IMR-90 (cell line): ENCODE results near the gene APOL3. TPM values are rescaled to one million over a fixed set of nuclear protein-coding genes. Genes with fewer than 3 reads are reported as not detected.

Experiments used
- ATAC-seq: fragments of 200-7000 bp; cut with Tn5 transposase; 2 replicates; pipeline ENCODE4 v1.9.1; 2020; ENCODE audit warnings: low read depth, mild to moderate bottlenecking, moderate library complexity
- BruUV-seq: library from RNA; stranded (reverse); fragments of 400-500 nt; replicated peaks from 2 replicates; lab custom pipeline; 2021; lab: Mats Ljungman, UMichigan
- CTCF ChIA-PET: fragments of 300-600 bp; formaldehyde crosslinking; extraction: SDS; loops from one replicate; lab custom pipeline; 2021; ENCODE audit warnings: antibody characterized with exemption; lab: Yijun Ruan, JAX
- POLR2A ChIA-PET: fragments of 300-600 bp; sonication (Branson Sonifier 250); formaldehyde crosslinking; loops from one replicate; lab custom pipeline; 2022; ENCODE audit warnings: antibody characterized with exemption; ENCODE audit not compliant: unreplicated experiment; lab: Charles Lee
- DNase-seq: peaks from one replicate; pipeline ENCODE4 v3.0.0; 2013
- H2AFZ ChIP-seq: replicated peaks from 2 replicates; pipeline ENCODE3; 2013; ENCODE audit warnings: low read length, mild to moderate bottlenecking; ENCODE audit not compliant: poor library complexity
- H2AK5ac ChIP-seq: 2 replicates; pipeline ENCODE4 v1.6.1; 2013; ENCODE audit warnings: low read depth, low read length, inconsistent platforms
- H2AK9ac ChIP-seq: replicated peaks from 2 replicates; pipeline ENCODE3; 2013; ENCODE audit warnings: mild to moderate bottlenecking, low read depth, low read length, moderate library complexity; ENCODE audit not compliant: poor library complexity
- H2BK120ac ChIP-seq: 2 replicates; pipeline ENCODE4 v1.6.1; 2013; ENCODE audit warnings: low read depth, low read length, inconsistent platforms
- H2BK15ac ChIP-seq: 3 replicates; pipeline ENCODE4 v1.6.1; 2013; ENCODE audit warnings: low read depth, low read length, inconsistent platforms
- H2BK20ac ChIP-seq: 2 replicates; pipeline ENCODE4 v1.6.1; 2013; ENCODE audit warnings: low read depth, mild to moderate bottlenecking, inconsistent platforms, low read length, moderate library complexity
- H2BK5ac ChIP-seq: 2 replicates; pipeline ENCODE4 v1.6.1; 2013; ENCODE audit warnings: mild to moderate bottlenecking, low read depth, low read length, inconsistent platforms; ENCODE audit not compliant: poor library complexity, severe bottlenecking
- H3K14ac ChIP-seq: replicated peaks from 2 replicates; pipeline ENCODE4 v1.6.1; 2013; ENCODE audit warnings: low read depth, low read length, inconsistent platforms
- H3K18ac ChIP-seq: 2 replicates; pipeline ENCODE4 v1.6.1; 2013; ENCODE audit warnings: low read depth, low read length, control low read depth
- H3K23ac ChIP-seq: 2 replicates; pipeline ENCODE4 v1.6.1; 2013; ENCODE audit warnings: low read depth, low read length, inconsistent platforms
- H3K27ac ChIP-seq: 2 replicates; pipeline ENCODE4 v1.5.1; 2013; ENCODE audit warnings: mild to moderate bottlenecking, control low read depth, low read length; ENCODE audit not compliant: insufficient read depth
- H3K27me3 ChIP-seq: 2 replicates; pipeline ENCODE4 v1.6.1; 2013; ENCODE audit warnings: low read length; ENCODE audit not compliant: control insufficient read depth, insufficient read depth
- H3K36me3 ChIP-seq: 2 replicates; pipeline ENCODE4 v1.6.1; 2013; ENCODE audit warnings: low read length, mixed read lengths; ENCODE audit not compliant: control insufficient read depth, insufficient read depth
- H3K4ac ChIP-seq: 2 replicates; pipeline ENCODE4 v1.6.1; 2013; ENCODE audit warnings: low read depth, low read length, inconsistent platforms
- H3K4me1 ChIP-seq: 2 replicates; pipeline ENCODE4 v1.6.1; 2013; ENCODE audit warnings: low read length, mixed read lengths; ENCODE audit not compliant: control insufficient read depth, insufficient read depth
- H3K4me2 ChIP-seq: 2 replicates; pipeline ENCODE4 v1.6.1; 2013; ENCODE audit warnings: low read depth, mild to moderate bottlenecking, control low read depth, low read length, moderate library complexity
- H3K4me3 ChIP-seq: 2 replicates; pipeline ENCODE4 v1.5.1; 2013; ENCODE audit warnings: low read depth, mild to moderate bottlenecking, control low read depth, low read length, moderate library complexity; ENCODE audit not compliant: insufficient read depth
- H3K56ac ChIP-seq: 2 replicates; pipeline ENCODE4 v1.6.1; 2013; ENCODE audit warnings: low read length, inconsistent platforms; ENCODE audit not compliant: insufficient read depth; ENCODE audit errors: extremely low read depth
- H3K79me1 ChIP-seq, 2 experiments: 2 replicates each; pipeline ENCODE4 v1.6.1; 2013; ENCODE audit warnings: low read length in 2 of 2, inconsistent platforms in 1 of 2, low read depth in 1 of 2
- H3K9ac ChIP-seq: 2 replicates; pipeline ENCODE4 v1.6.1; 2013; ENCODE audit warnings: low read depth, low read length, control low read depth
- H3K9me1 ChIP-seq: 2 replicates; pipeline ENCODE4 v1.6.1; 2013; ENCODE audit warnings: low read length, inconsistent platforms; ENCODE audit not compliant: insufficient read depth
- H3K9me3 ChIP-seq: 2 replicates; pipeline ENCODE4 v1.6.1; 2013; ENCODE audit warnings: low read length; ENCODE audit not compliant: control insufficient read depth, insufficient read depth
- H4K20me1 ChIP-seq: 2 replicates; pipeline ENCODE4 v1.6.1; 2013; ENCODE audit warnings: low read length, inconsistent platforms; ENCODE audit not compliant: insufficient read depth
- H4K5ac ChIP-seq: 2 replicates; pipeline ENCODE4 v1.6.1; 2013; ENCODE audit warnings: mild to moderate bottlenecking, low read depth, low read length, control low read depth
- H4K8ac ChIP-seq, 2 experiments: 2 replicates each; pipeline ENCODE4 v1.6.1; 2013; ENCODE audit warnings: low read depth in 2 of 2, low read length in 2 of 2, control low read depth in 1 of 2, inconsistent platforms in 1 of 2
- H4K91ac ChIP-seq: 2 replicates; pipeline ENCODE4 v1.6.1; 2013; ENCODE audit warnings: low read depth, low read length, inconsistent platforms; ENCODE audit not compliant: insufficient read depth
- BHLHE40 ChIP-seq: fragments of 150-350 bp; IDR thresholded peaks from 2 replicates; pipeline ENCODE4 v1.6.1; 2016; ENCODE audit warnings: mild to moderate bottlenecking, low read depth, low read length
- CEBPB ChIP-seq: IDR thresholded peaks from 2 replicates; pipeline ENCODE4 v1.6.1; 2012; ENCODE audit warnings: low read depth, low read length, improper control_type of control experiment
- CHD1 ChIP-seq: IDR thresholded peaks from 2 replicates; pipeline ENCODE4 v1.6.1; 2012; ENCODE audit warnings: low read depth, low read length, improper control_type of control experiment
- FOS ChIP-seq: fragments of 150-350 bp; IDR thresholded peaks from 2 replicates; pipeline ENCODE4 v1.6.1; 2016; ENCODE audit warnings: low read depth, low read length
- NFE2L2 ChIP-seq: fragments of 150-350 bp; IDR thresholded peaks from 2 replicates; pipeline ENCODE4 v1.6.1; 2016; ENCODE audit warnings: low read depth, mild to moderate bottlenecking, low read length
- POLR2A ChIP-seq: IDR thresholded peaks from 2 replicates; pipeline ENCODE4 v1.6.1; 2012; ENCODE audit warnings: mild to moderate bottlenecking, low read depth, low read length
- RAD21 ChIP-seq: IDR thresholded peaks from 2 replicates; pipeline ENCODE4 v1.6.1; 2012; ENCODE audit warnings: low read length, improper control_type of control experiment
- RFX5 ChIP-seq: IDR thresholded peaks from 2 replicates; pipeline ENCODE4 v1.8.0; 2012; ENCODE audit warnings: low read depth, mild to moderate bottlenecking, low read length, moderate library complexity
- WGBS, 2 experiments: methylation state at CpG; one replicate each; pipeline versions ENCODE4 v1.1.5 to v1.1.7; 2013; ENCODE audit warnings: missing lambda C conversion rate in 2 of 2; ENCODE audit not compliant: insufficient read length in 1 of 2; ENCODE audit errors: extremely low coverage in 2 of 2; 5-methylcytosine and 5-hydroxymethylcytosine counted together
- dilution Hi-C: fragments of 300-500 bp; cut with HindIII; formaldehyde crosslinking; loops from one replicate; pipeline ENCODE4 v1.14.3; 2018; ENCODE audit warnings: low sequenced_read_pairs; ENCODE audit not compliant: unreplicated experiment
- in situ Hi-C: fragments of 300-500 bp; cut with MboI; formaldehyde crosslinking; loops from 3 replicates; pipeline ENCODE4 v1.14.3; 2019; ENCODE audit warnings: low sequenced_read_pairs, inconsistent platforms, mixed read lengths
- intact Hi-C: fragments of 100-400 bp; cut with micrococcal nuclease; formaldehyde crosslinking; loops from 2 replicates; pipeline ENCODE4 v1.10.0; 2022
- polyA plus RNA-seq, 3 experiments: library from polyadenylated mRNA; depleted of rRNA; stranded (reverse); fragments of >200 nt; gene quantifications; 2 replicates each; pipeline ENCODE4 v1.2.3, GENCODE V29; 2012; ENCODE audit warnings: low replicate concordance in 1 of 3
- total RNA-seq: library from RNA; depleted of rRNA; stranded (reverse); fragments of >200 nt; gene quantifications from 2 replicates; pipeline ENCODE4 v1.2.3, GENCODE V29; 2012

Gene APOL3
- total and polyA plus RNA-seq, 2 of the 4 experiments (the other 2 are of a cell fraction) = 1.4 to 2.3 TPM

DNA sequence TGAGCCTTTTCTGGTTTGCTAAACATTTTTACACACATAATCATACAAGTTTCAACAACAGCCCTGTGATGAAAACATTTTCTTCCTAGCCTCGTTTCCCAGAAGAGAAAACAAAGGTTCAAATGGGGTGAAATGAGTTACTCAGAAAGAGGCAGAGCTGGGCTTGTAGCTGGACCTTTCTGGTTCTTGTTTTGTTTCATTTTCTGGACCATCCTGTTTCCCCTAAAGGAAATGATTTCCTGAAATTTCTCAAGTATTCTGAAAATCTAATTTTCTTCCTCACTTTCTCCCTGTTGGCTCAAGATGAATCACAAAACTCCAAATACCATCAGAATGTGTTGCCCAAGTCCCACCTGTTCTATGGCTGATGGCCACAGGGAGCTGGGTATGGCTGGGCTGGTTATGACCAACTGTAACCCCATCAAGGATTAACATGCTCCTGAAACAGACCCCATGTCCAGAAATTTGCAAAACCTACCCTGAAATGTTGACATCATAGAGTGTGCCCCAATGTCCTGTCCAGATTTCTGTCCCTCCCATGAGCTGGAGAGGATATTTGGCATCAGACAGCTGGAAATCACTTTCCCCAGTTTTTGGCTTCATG is 47.7 kb upstream of the APOL3 start:
- no peaks in the 10 kb centered on the region for H4K20me1 ChIP-seq
- no peak overlapping the region for H3K4me3 ChIP-seq
- no peaks in the 10 kb centered on the region for H3K4me1 ChIP-seq
- POLR2A ChIA-PET = no interaction called here
- no TSS peak for BruUV-seq
- TF ChIP-seq CEBPB (no peak), POLR2A (no peak), BHLHE40 (no peak), NFE2L2 (no peak), CHD1 (no peak), FOS (no peak), RAD21 (no peak), RFX5 (no peak)
- dilution Hi-C loops = no loop called here
- intact Hi-C loops = no loop called here
- no peak overlapping the region for H4K5ac ChIP-seq
- no peak overlapping the region for H3K4ac ChIP-seq
- H3K14ac ChIP-seq = no peak overlapping the region
- no peak overlapping the region for H3K4me2 ChIP-seq
- H3K9me1 ChIP-seq = no peaks in the 10 kb centered on the region; the same call in 1 of the 2 replicates
- no peak overlapping the region for H2BK5ac ChIP-seq
- H2AK9ac ChIP-seq = no peak overlapping the region
- H2BK15ac ChIP-seq = no peak overlapping the region
- no peak overlapping the region for H3K56ac ChIP-seq
- no peak overlapping the region for H3K27ac ChIP-seq
- H3K18ac ChIP-seq = no peak overlapping the region
- peaks cover 18% of the 10 kb centered on the region for H3K27me3 ChIP-seq
- in situ Hi-C loops = no loop called here
- H2BK120ac ChIP-seq = no peak overlapping the region
- ATAC-seq (no peak), DNase-seq (no peak)
- no peak overlapping the region for H2AFZ ChIP-seq
- WGBS, 2 experiments = no CpG with 5 or more reads among the region's 1 CpG
- no peak overlapping the region for H2BK20ac ChIP-seq
- no peak overlapping the region for H3K23ac ChIP-seq
- no peaks in the 10 kb centered on the region for H3K36me3 ChIP-seq
- no peaks in the 10 kb centered on the region for H3K79me1 ChIP-seq
- no peak overlapping the region for H3K9ac ChIP-seq
- no peak overlapping the region for H4K91ac ChIP-seq
- CTCF ChIA-PET = no interaction called here
- no peak overlapping the region for H2AK5ac ChIP-seq
- H4K8ac ChIP-seq = no peak overlapping the region
- 0 out of 2 replicates have a peak, but pooled peaks cover 2% of the 10 kb centered on the region for H3K9me3 ChIP-seq
